Breast epithelium (tissue), 4 donors: ENCODE data around the gene PCIF1. TPM values are rescaled to one million over a fixed set of nuclear protein-coding genes. Genes with fewer than 3 reads are reported as not detected.
A peak's percentile ranks its signal among the peaks of the same experiment; 100 is the strongest.

Experiments used
- DNase-seq, 2 donors: peaks; one replicate each; pipeline ENCODE4 v3.0.0-alpha.2; 2019; ENCODE audit warnings: low spot score in 2 of 2
- H3K27ac ChIP-seq, 2 donors: fragments of 200-600 bp; sonication (generic) in 1 of 2; one replicate each; pipeline ENCODE4 v1.5.1; 2016 to 2019; ENCODE audit warnings: mild to moderate bottlenecking in 1 of 2
- H3K27me3 ChIP-seq, 2 donors: fragments of 200-600 bp; sonication (generic) in 1 of 2; one replicate each; pipeline versions ENCODE4 v1.5.1 to v1.6.0; 2017 to 2019; ENCODE audit warnings: control low read depth in 1 of 2, mild to moderate bottlenecking in 1 of 2
- H3K36me3 ChIP-seq: fragments of 200-600 bp; one replicate; pipeline ENCODE4 v1.5.1; 2019
- H3K4me1 ChIP-seq, 2 donors: fragments of 200-600 bp; sonication (generic); one replicate each; pipeline ENCODE4 v1.5.1; 2016 to 2019; ENCODE audit warnings: control low read depth in 1 of 2
- H3K4me3 ChIP-seq, 3 donors: fragments of 200-600 bp; sonication (generic); 1 replicate in 2 of 3; 2 replicates in 1 of 3; pipeline ENCODE4 v1.5.1; 2016 to 2019; ENCODE audit warnings: mild to moderate bottlenecking in 3 of 3, moderate library complexity in 2 of 3
- H3K9me3 ChIP-seq, 2 donors: fragments of 200-600 bp; sonication (generic) in 1 of 2; one replicate each; pipeline ENCODE4 v1.5.1; 2016 to 2019; ENCODE audit warnings: control low read depth in 1 of 2
- POLR2A ChIP-seq: fragments of 450-650 bp; IDR thresholded peaks from one replicate; pipeline ENCODE4 v1.6.1; 2016; ENCODE audit warnings: antibody characterized with exemption, mild to moderate bottlenecking, moderate library complexity
- POLR2AphosphoS5 ChIP-seq, 3 donors: sonication (generic); formaldehyde crosslinking; IDR thresholded peaks; one replicate each; pipeline ENCODE4 v1.6.1; 2017; ENCODE audit warnings: antibody characterized with exemption in 3 of 3
- intact Hi-C: fragments of 100-400 bp; cut with DNase I; formaldehyde crosslinking; loops from one replicate; pipeline ENCODE4 v1.15.1; 2023; ENCODE audit warnings: low total_unique reads
- total RNA-seq, 3 donors: library from RNA; depleted of rRNA; stranded (reverse); fragments of >200 nt; gene quantifications; one replicate each; pipeline ENCODE4 v1.1.0, GENCODE V29; 2016
- TF ChIP-seq, protein P1 (sequence below), 3 donors: fragments of 450-650 bp; IDR thresholded peaks; one replicate each; pipeline ENCODE4 v1.5.1; 2016 to 2017; ENCODE audit warnings: antibody characterized with exemption in 3 of 3, mild to moderate bottlenecking in 3 of 3, moderate library complexity in 3 of 3

PCIF1 gene
- 10 to 100 TPM; 28.2 to 40.2 (median 30.8) TPM for total RNA-seq

GRCh38 chr20:45934586-45935415 lies at the start of gene PCIF1:
Gene PCIF1, plus strand, starts transcription at chr20:45934683. Its CDS starts 4,317 bp downstream, at chr20:45939000.
- no peaks in the 10 kb centered on the region for H3K27me3 ChIP-seq
- H3K36me3 ChIP-seq: peaks cover 10% of the 10 kb centered on the region
- DNase-seq: peak; percentile 97
- TF ChIP-seq POLR2AphosphoS5 (IDR thresholded peaks at IDR 0.05) (peak; percentile 99 to 100 (median 100)), POLR2A (peak; percentile 96)
- TF ChIP-seq, protein P1, sequence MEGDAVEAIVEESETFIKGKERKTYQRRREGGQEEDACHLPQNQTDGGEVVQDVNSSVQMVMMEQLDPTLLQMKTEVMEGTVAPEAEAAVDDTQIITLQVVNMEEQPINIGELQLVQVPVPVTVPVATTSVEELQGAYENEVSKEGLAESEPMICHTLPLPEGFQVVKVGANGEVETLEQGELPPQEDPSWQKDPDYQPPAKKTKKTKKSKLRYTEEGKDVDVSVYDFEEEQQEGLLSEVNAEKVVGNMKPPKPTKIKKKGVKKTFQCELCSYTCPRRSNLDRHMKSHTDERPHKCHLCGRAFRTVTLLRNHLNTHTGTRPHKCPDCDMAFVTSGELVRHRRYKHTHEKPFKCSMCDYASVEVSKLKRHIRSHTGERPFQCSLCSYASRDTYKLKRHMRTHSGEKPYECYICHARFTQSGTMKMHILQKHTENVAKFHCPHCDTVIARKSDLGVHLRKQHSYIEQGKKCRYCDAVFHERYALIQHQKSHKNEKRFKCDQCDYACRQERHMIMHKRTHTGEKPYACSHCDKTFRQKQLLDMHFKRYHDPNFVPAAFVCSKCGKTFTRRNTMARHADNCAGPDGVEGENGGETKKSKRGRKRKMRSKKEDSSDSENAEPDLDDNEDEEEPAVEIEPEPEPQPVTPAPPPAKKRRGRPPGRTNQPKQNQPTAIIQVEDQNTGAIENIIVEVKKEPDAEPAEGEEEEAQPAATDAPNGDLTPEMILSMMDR (IDR thresholded peaks at IDR 0.05): peak in 2 of 3 donors; percentile 25 to 30
- peak within 1 kb of the TSS; percentile 100 for H3K27ac ChIP-seq
- intact Hi-C loops: loop anchor here (5.0 kb wide), 1 partner anchor 242 kb away; no protein-coding TSS in a partner anchor
- H3K9me3 ChIP-seq: no peaks in the 10 kb centered on the region
- peak within 1 kb of the TSS; percentile 81 to 100 (median 98) for H3K4me3 ChIP-seq
- H3K4me1 ChIP-seq: no peaks in the 10 kb centered on the region

DNA sequence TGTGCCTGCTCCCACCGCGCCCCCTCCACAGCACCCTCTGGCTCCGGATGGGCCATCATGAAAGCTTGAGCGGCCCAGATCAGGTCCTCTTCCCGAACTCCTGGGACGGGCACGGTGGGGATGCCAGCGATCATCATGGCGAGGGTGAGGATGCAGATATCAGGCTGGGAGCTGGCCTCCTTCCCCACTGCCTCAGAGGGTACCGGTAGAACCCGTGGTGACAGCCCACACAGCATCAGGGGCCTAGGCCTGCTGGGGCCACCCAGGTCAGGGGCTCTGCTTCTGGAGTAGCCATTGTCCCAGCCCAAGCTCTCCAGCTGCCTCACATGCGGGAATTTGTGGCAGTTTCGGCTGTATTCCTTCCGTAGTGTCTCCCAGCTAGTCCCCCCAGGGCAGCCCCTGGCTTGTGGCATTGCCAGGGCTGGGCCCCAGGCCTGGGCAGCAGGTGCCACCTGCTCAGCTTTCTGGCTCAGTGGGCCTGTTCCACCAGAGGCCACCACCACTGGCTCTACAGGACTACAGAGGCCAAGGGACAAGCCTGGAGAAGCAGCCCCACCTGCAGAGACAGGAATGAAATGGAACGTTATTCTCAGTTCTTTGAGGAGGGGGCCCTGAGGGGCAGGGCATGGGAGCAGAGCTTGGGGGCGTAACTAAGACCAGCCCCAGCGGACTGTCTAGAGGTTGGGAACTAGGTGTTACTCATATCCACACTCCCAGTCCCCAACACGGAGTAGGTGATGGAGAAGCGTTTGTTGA lies 47.7 kb upstream of the PCIF1 start:
- Histone ChIP-seq H3K27ac (no peak overlapping the region), H3K36me3 (no peaks in the 10 kb centered on the region), H3K27me3 (no peaks in the 10 kb centered on the region), H3K9me3 (no peaks in the 10 kb centered on the region), H3K4me1 (peaks cover 4 to 6% of the 10 kb centered on the region in 2 donors), H3K4me3 (no peak overlapping the region)
- intact Hi-C loops: no loop called here
- TF ChIP-seq, protein P1 (IDR thresholded peaks at IDR 0.05): no peak
- TF ChIP-seq POLR2A (no peak), POLR2AphosphoS5 (IDR thresholded peaks at IDR 0.05) (no peak)
- no peak for DNase-seq

- no peaks in the 10 kb centered on the region for H3K27me3 ChIP-seq
- no peaks in the 10 kb centered on the region for H3K36me3 ChIP-seq
- no peak for DNase-seq
- intact Hi-C loops: no loop called here
- TF ChIP-seq, protein P1 (IDR thresholded peaks at IDR 0.05): no peak
- TF ChIP-seq POLR2AphosphoS5 (IDR thresholded peaks at IDR 0.05) (no peak), POLR2A (no peak)
- H3K4me1 ChIP-seq: peaks cover 4 to 11% of the 10 kb centered on the region in 2 donors
- H3K27ac ChIP-seq: no peak within 1 kb of the TSS
- H3K4me3 ChIP-seq: no peak within 1 kb of the TSS
- no peaks in the 10 kb centered on the region for H3K9me3 ChIP-seq
Measured at GRCh38 chr20:45887346-45887715, 47.2 kb upstream of the PCIF1 start, which contains the start of gene SPATA25. Gene SPATA25, minus strand, starts transcription at chr20:45887622. Its CDS starts 32 bp downstream, at chr20:45887590.

DNA sequence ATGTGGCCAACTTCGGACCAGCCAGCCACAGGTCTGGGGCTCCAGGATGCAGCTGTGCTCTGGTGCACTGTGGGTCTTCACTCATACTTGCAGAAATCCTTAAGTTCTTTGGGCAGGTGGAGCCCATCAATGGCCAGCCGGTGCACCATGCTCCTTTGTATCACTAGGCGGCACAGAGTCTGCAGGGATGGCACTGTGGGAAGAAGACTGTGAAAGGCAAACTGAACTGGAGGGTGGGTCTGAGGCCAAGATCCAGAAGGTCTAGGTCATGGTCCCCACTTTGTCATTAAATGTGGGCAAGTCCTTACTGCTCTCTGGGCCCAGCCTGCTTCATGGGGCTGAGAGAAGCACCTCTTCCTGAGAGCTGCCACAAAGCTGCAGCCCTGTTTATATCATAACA lies 45.8 kb upstream of the PCIF1 start:
- Histone ChIP-seq H3K27ac (no peak overlapping the region), H3K27me3 (no peaks in the 10 kb centered on the region), H3K9me3 (no peaks in the 10 kb centered on the region), H3K4me3 (no peak overlapping the region), H3K36me3 (no peaks in the 10 kb centered on the region), H3K4me1 (peaks cover 4 to 11% of the 10 kb centered on the region in 2 donors)
- intact Hi-C loops: loop anchor here (2.0 kb wide), 1 partner anchor 76 kb away; the partner anchor contains the start of gene UBE2C
- DNase-seq: no peak
- TF ChIP-seq, protein P1 (IDR thresholded peaks at IDR 0.05): no peak
- no peak for TF ChIP-seq POLR2AphosphoS5 (IDR thresholded peaks at IDR 0.05)
- TF ChIP-seq POLR2A: no peak
